Transverse colon (tissue), 4 donors: Measurements from ENCODE around the gene CNNM1. TPM values are rescaled to one million over a fixed set of nuclear protein-coding genes. Genes with fewer than 3 reads are reported as not detected.

Source experiments
- DNase-seq: peaks from one replicate; pipeline ENCODE4 v3.0.0-alpha.2; 2019
- H3K27ac ChIP-seq, 4 donors: fragments of 200-600 bp; sonication (generic); 2 replicates each; pipeline ENCODE4 v1.5.1; 2016 to 2018; ENCODE audit warnings: inconsistent platforms in 4 of 4
- H3K27me3 ChIP-seq: fragments of 200-600 bp; sonication (generic); 2 replicates; pipeline ENCODE4 v1.5.1; 2017; ENCODE audit warnings: inconsistent platforms
- H3K36me3 ChIP-seq, 4 donors: fragments of 200-600 bp; sonication (generic); 2 replicates each; pipeline ENCODE4 v1.5.1; 2017 to 2019; ENCODE audit warnings: inconsistent platforms in 4 of 4
- H3K4me1 ChIP-seq, 4 donors: fragments of 200-600 bp; sonication (generic); 2 replicates each; pipeline ENCODE4 v1.5.1; 2017 to 2020; ENCODE audit warnings: inconsistent platforms in 4 of 4
- H3K4me3 ChIP-seq, 4 donors: fragments of 200-600 bp; sonication (generic); 1 replicate in 1 of 4; 2 replicates in 3 of 4; pipeline versions ENCODE4 v1.5.1 to v1.6.1; 2017 to 2019; ENCODE audit warnings: inconsistent platforms in 4 of 4
- H3K9me3 ChIP-seq, 2 donors: fragments of 200-600 bp; sonication (generic); 2 replicates each; pipeline ENCODE4 v1.5.1; 2017 to 2019; ENCODE audit warnings: inconsistent platforms in 2 of 2
- EP300 ChIP-seq: sonication (generic); formaldehyde crosslinking; IDR thresholded peaks from one replicate; pipeline ENCODE4 v1.6.1; 2017; ENCODE audit warnings: antibody characterized with exemption, low read depth
- POLR2A ChIP-seq: fragments of 450-650 bp; IDR thresholded peaks from one replicate; pipeline ENCODE4 v1.6.1; 2016; ENCODE audit warnings: antibody characterized with exemption, mild to moderate bottlenecking, moderate library complexity
- POLR2AphosphoS5 ChIP-seq, 3 donors: sonication (generic); formaldehyde crosslinking; IDR thresholded peaks; one replicate each; pipeline ENCODE4 v1.6.1; 2016; ENCODE audit warnings: antibody characterized with exemption in 3 of 3
- WGBS, 2 donors: methylation state at CpG; one replicate each; pipeline ENCODE4 v1.1.5; 2018; ENCODE audit warnings: low coverage in 1 of 2; 5-methylcytosine and 5-hydroxymethylcytosine counted together
- in situ Hi-C, 4 donors: fragments of 200-750 bp; cut with MboI; loops; one replicate each; pipeline versions ENCODE4 v1.15.0 to v1.15.1; 2017; ENCODE audit warnings: low sequenced_read_pairs in 3 of 4, low pct_ligation_motif_present in 1 of 4, low pct_unique_long_range_greater_than_20kb in 1 of 4
- intact Hi-C: fragments of 100-400 bp; cut with DNase I; formaldehyde crosslinking; loops from one replicate; pipeline ENCODE4 v1.15.1; 2023; ENCODE audit warnings: low total_unique reads
- total RNA-seq, 4 donors: library from RNA; depleted of rRNA; stranded (reverse); fragments of >200 nt; gene quantifications; one replicate each; pipeline ENCODE4 v1.1.0, GENCODE V29; 2016
- TF ChIP-seq, protein P1 (sequence below), 5 experiments: fragments of 200-600 bp in 3 of 5; fragments of 450-650 bp in 2 of 5; sonication (generic) in 3 of 5; IDR thresholded peaks; 1 replicate in 2 of 5; 2 replicates in 3 of 5; pipeline ENCODE4 v1.5.1; 2016 to 2017; ENCODE audit warnings: antibody characterized with exemption in 5 of 5, inconsistent platforms in 3 of 5, mild to moderate bottlenecking in 2 of 5, moderate library complexity in 1 of 5

Gene CNNM1
- total RNA-seq, 4 donors from 2014 or later = 0.41 to 0.64 TPM; not detected in 2

DNA sequence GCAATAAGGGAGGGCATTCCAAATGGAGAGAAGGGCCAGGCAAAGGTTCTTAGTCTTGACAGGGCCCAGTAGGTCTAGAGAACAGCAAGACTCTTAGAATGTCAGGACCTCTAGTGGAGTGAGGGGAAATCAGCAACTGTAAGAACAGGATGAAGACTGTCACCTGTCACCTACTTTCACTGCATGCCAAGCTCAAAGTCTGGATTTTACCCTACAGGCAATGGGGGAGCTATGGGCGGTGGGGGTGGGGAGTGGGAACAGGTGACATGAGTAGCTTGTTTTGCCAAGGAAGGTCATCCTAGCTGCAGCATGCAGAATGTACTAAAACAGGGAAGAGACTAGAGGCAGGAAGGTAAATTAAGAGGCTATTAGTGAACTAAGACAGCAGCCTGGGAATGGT, 82.9 kb downstream of the CNNM1 start:
- DNase-seq = no peak
- Histone ChIP-seq H3K4me1 (peaks cover 0 to 5% (median 2%) of the 10 kb centered on the region in 4 donors), H3K36me3 (peaks cover 0 to 5% (median 0%) of the 10 kb centered on the region in 4 donors), H3K9me3 (no peaks in the 10 kb centered on the region), H3K27ac (peak overlapping the region in 1 of 4 donors; percentile 20), H3K4me3 (no peak overlapping the region), H3K27me3 (no peaks in the 10 kb centered on the region)
- WGBS, 2 donors = 68% methylated on average over 1 of the region's 1 CpG; no CpG with 5 or more reads in 1 of the 2 donors
- in situ Hi-C loops (no loop called here), intact Hi-C loops (no loop called here)
- TF ChIP-seq, protein P1, sequence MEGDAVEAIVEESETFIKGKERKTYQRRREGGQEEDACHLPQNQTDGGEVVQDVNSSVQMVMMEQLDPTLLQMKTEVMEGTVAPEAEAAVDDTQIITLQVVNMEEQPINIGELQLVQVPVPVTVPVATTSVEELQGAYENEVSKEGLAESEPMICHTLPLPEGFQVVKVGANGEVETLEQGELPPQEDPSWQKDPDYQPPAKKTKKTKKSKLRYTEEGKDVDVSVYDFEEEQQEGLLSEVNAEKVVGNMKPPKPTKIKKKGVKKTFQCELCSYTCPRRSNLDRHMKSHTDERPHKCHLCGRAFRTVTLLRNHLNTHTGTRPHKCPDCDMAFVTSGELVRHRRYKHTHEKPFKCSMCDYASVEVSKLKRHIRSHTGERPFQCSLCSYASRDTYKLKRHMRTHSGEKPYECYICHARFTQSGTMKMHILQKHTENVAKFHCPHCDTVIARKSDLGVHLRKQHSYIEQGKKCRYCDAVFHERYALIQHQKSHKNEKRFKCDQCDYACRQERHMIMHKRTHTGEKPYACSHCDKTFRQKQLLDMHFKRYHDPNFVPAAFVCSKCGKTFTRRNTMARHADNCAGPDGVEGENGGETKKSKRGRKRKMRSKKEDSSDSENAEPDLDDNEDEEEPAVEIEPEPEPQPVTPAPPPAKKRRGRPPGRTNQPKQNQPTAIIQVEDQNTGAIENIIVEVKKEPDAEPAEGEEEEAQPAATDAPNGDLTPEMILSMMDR (IDR thresholded peaks at IDR 0.05) = peak in 1 of 5 experiments; percentile 3
- no peak for TF ChIP-seq POLR2A

DNA sequence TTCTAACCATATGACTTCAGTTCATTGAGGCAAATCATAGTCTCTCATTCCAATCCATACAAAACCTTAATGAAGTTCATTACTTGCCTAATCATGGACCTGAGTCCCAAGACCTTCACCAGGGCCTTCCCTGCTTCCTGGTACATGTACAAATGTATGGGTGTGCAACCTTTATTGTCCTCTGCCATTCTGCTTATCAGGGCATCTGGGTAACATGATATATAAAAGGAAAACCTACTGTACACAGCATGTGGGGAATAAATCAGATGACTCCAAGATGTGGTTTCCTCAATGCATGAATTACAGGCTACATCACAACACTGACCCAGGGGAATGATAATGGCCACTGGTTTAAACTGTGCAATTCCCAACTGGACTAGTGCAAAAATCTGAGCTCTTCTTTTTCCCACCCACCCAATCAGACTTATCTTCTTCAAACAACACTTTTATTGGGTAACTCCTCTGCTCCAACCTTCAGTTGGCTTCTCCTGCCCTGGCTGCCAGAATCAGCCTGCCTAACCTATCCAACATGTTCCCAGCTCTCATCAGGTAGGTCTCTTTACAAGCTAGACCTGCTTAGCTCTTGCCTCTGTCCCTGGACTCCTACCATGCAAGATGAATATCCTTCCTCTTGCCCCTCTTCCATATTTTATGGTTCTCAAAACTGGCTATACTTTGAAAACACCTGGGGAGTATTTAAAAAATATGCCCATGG, 89.9 kb downstream of the CNNM1 start:
- DNase-seq = no peak
- in situ Hi-C loops (no loop called here), intact Hi-C loops (no loop called here)
- TF ChIP-seq, protein P1 (IDR thresholded peaks at IDR 0.05) = no peak
- TF ChIP-seq POLR2A (no peak), POLR2AphosphoS5 (IDR thresholded peaks at IDR 0.05) (no peak), EP300 (no peak)
- Histone ChIP-seq H3K27ac (no peak overlapping the region), H3K4me3 (no peak overlapping the region), H3K9me3 (no peaks in the 10 kb centered on the region), H3K4me1 (no peaks in the 10 kb centered on the region), H3K36me3 (peaks cover 0 to 15% (median 5%) of the 10 kb centered on the region in 4 donors), H3K27me3 (no peaks in the 10 kb centered on the region)

DNA sequence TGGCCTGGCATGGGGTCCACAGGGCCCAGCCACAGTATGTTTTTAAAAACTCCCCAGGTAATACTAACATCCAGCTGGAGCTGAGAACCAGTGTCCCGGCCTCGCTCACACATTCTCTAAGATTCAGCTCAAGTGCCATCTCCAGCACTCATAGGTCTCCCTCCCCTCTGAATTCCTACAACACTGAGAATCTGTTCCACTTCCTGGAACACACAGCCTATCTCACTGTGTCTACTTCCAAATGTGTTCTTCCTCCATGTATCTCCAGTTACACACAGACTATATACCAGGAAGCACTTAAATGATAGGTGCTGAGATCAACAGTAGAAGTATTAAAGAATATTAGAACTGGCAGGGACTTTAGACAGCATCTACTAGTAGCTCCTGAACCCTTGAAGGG, 90.5 kb downstream of the CNNM1 start:
- TF ChIP-seq EP300 (no peak), POLR2A (no peak), POLR2AphosphoS5 (IDR thresholded peaks at IDR 0.05) (no peak)
- TF ChIP-seq, protein P1 (IDR thresholded peaks at IDR 0.05) = no peak
- in situ Hi-C loops = no loop called here
- 93% methylated on average over 2 of the region's 2 CpGs; no CpG with 5 or more reads in 1 of the 2 donors for WGBS, 2 donors

DNA sequence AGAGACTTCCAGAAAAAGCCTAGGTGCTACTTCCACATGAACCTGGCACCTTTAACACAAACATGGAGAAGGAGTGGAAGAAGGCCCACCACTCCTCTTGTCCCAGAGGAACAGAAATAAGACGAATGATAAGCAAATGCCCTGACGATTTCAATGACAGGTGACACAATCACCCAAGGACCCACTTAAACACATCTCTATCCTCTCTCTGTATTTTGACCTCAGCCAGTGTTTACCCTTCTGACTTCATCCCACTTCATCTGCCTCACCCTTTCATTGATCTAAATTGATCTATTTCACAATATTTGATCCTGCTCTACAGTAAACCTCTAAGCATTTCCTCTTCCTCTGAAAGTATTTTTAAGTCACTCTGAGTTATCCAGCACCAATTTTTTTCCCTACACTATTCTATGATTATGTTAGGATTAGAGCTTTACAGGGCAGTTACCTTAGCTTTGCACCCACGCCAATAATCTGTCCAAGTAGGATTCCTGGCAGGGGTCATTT, 92.1 kb downstream of the CNNM1 start:
- WGBS, 2 donors = 72 to 79% methylated on average over 3 of the region's 3 CpGs
- TF ChIP-seq POLR2A = no peak
- intact Hi-C loops (no loop called here), in situ Hi-C loops (no loop called here)
- no peaks in the 10 kb centered on the region for H3K9me3 ChIP-seq
- H3K27me3 ChIP-seq = no peaks in the 10 kb centered on the region
- no peaks in the 10 kb centered on the region for H3K4me1 ChIP-seq
- no peak overlapping the region for H3K27ac ChIP-seq
- DNase-seq = no peak
- H3K36me3 ChIP-seq = peaks cover 0 to 31% (median 11%) of the 10 kb centered on the region in 4 donors
- H3K4me3 ChIP-seq = no peak overlapping the region

More for the DNA sequence above, 90.5 kb downstream of the CNNM1 start:
- no peak overlapping the region for H3K27ac ChIP-seq
- peaks cover 0 to 19% (median 6%) of the 10 kb centered on the region in 4 donors for H3K36me3 ChIP-seq
- no peaks in the 10 kb centered on the region for H3K4me1 ChIP-seq
- intact Hi-C loops = no loop called here
- H3K27me3 ChIP-seq = no peaks in the 10 kb centered on the region
- DNase-seq = no peak
- H3K9me3 ChIP-seq = no peaks in the 10 kb centered on the region
- H3K4me3 ChIP-seq = no peak overlapping the region
